HG02870 (cell line): Measurements from ENCODE around the gene PSMF1.
"Not testable (repeated sequence)": the region's sequence is repeated elsewhere in the genome, so short reads cannot be mapped to it uniquely, and the experiment has no call there.

Experiments used
- ATAC-seq: cut with Tn5 transposase; IDR thresholded peaks from one replicate; pipeline ENCODE4 v1.9.1; 2021; ENCODE audit warnings: mild to moderate bottlenecking, moderate library complexity; ENCODE audit not compliant: unreplicated experiment

PSMF1 gene

DNA sequence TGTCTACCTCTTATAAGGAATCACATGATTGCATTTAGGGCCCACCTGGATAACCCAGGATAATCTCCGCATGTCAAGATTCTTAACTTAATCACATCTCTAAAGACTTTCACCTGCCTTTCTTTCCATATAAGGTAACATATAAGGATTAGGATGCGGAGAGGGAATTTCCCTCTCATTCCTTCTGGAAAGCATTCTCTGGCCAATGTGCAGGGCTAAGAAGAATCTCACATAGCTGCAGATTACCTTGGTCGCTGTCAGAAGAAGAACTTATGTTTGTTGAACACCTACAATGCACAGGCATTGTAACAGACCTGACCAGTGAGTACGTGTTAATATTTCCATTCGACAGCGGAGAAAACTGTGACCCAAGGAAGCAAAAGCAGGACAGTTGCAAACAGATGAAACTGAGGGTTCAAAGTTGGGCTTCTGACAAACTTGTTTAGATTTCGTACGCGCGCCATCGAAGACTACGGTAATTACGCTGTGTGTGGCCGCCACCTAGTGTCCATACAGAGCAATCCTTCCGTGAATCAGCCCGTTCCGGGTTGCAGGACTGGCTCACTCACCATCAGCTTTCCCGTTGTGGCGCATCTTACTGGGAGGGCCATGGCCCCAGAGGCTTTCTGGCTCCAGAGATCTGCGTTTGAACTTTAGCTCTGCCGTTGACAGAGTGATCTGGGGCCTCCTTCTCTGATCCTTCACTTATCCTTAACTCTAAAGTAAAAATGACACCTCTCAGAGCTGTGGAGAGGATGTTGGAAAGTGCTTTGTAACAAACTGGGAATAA is 94.4 kb downstream of the PSMF1 start:
- peak; percentile 61 for ATAC-seq

DNA sequence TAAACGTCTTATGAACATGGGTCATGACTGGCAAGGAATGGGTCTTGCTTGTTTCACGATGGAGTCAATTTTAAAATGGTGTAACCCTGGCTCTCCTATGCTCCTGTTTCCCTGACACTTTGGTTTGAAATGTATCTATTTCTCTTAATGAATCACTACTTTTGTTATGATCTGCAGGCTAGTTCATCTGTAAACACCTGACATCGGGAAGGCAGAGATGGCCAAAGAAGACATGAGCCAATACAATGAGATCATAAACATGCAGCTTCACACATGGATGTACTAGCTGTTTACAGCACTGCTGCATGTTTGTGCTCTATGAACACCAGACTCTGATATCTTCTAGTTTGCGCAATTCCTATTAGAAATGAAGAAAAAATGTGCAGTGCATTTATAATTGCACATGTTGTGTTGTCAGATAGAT is 96.4 kb downstream of the PSMF1 start:
- no peak for ATAC-seq

DNA sequence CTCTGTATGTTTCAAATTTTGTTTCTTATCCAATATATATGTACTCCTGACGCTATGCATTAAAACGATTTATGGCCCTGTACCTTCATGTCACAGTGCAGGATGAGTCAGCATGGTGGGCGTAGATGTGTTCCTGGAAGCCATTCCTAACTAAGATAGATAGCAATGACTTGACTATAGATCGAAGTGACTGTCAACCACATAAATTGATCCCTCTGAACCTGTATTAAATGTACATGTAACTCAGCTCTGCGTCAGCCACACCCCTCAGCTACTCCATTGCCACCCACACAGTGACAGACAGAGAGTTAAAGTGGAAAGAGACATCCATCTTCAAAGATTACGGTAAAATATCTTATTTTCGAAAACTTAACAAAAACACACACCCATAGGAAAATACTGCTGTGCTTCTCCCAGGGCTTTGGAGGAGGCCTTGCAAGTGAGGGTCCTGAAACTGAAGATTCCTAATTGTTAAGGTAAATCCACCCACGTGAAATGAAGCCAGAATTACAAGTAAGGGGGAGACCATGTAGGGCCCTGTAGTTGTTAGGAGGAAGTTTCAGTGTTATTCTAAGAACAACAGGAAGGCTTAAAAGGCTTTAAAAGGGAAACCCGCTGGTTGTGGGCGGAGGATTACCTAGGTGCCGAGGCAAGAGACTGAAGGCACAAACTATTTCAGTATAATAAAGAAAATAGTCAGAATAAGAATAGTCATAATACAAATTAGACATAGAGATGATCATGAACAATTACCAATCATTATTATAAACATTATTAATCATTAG is 97.2 kb downstream of the PSMF1 start:
- no peak for ATAC-seq

DNA sequence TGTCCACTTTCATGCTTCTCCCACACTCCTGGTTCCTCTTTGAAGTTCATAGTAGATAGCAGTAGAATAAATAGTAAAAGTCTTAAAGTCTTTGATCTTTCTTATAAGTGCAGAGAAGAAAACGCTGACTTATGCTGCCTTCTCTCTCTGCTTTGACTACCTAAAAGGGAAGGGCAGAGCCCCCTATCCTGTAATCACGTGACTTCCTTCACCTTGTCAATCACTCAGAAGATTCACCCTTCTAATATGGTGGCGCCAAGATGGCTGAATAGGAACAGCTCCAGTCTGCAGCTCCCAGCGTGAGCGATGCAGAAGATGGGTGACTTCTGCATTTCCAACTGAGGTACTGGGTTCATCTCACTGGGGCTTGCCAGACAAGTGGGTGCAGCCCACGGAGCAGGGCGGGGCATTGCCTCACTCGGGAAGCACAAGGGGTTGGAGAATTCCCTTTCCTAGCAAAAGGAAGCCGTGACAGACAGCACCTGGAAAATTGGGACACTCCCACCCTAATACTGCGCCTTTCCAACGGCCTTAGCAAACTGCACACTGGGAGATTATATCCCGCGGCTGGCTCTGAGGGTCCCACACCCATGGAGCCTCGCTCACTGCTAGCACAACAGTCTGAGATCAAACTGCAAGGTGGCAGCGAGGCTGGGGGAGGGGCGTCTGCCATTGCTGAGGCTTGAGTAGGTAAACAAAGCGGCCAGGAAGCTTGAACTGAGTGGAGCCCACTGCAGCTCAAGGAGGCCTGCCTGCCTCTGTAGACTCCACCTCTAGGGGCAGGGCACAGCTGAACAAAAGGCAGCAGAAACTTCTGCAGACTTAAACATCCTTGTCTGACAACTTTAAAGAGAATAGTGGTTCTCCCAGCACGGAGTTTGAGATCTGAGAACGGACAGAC is 98.4 kb downstream of the PSMF1 start:
- ATAC-seq, result not testable (repeated sequence)
